Left hindlimb (tissue), 1 donor: Measurements from ENCODE around the gene PCDHA1.

Experiments used
- DNase-seq: peaks from one replicate; pipeline ENCODE4 v3.0.0-alpha.2; 2018

Gene PCDHA1

DNA sequence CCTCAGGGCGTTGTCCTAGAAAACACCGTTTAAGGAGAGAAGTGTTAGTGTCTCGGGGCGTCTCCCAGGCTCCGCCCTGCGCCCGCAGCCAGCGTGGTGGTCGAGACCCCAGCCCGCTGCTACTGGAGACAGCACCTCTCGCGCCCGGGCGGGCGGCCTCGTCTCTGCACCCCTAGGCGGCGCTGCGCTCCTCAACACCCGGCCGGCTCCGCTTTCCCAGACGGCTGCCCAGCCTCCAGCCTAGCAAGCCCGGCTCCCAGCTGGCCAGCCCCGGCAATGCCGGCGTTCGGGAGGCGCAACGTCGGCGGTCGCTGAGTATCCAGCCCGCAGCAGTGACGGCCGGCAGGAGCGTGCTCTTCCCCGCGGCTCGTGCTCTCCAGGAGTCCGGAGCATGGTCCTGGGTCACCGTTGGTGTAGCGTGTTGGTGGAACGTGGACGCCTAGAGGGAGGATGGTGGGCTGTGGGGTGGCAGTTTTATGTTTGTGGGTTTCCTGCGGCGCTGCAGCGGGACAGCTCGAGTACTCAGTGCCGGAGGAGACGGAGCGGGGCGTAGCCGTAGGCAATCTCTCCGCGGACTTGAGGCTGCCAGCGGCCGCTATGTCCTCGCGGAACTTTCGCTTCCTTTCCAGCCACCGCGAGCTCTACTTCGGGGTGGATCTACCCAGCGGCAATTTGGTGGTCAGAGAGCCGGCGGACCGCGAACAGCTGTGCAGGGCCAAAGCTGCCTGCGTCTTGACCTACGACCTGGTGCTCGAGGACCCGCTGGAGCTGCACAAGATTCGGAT, 140.7 kb downstream of the PCDHA1 start:
- peak; percentile 72 for DNase-seq

DNA sequence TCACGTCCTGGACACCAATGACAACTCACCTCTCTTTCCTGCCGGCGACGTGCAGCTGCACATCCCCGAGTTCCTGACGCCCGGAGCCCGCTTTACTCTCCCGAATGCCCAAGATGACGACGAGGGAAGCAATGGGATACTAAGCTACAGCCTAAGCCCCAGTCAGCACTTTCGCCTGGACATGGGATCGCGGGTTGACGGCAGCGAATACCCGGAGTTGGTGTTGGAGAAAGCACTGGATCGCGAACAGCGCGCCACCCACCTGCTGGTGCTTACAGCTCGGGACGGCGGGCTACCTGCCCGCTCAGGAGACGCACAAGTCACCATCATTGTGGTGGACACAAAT, 141.3 kb downstream of the PCDHA1 start:
- DNase-seq: no peak

DNA sequence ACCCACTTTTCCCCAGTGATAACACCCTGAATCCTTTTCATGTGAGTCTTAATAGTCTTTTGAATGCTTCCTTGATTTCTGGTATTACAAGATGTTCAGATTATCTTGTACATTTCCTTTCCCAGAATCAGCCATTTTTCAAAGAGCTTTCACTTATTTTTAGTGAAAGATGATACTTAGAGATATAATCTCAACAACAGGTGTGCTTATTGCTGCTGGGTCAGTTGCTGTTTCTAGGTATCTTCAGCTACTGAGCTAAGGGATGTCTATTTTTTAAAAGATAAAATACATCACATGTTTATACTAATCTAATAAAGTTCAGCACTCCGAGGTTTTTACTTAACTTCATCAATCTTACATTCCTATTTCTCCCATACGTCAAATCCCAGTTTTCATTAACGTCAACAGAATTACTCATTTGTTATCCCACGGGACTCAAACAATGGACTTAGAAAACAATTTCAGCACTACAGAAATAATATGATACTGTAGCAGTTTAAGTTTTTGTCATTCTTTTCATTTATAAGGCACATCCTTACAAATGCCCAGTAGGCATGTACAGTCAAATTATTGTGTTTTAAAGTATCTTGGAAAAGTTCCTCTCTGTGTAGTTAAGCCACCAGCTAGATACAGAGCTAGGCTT, 149.1 kb downstream of the PCDHA1 start:
- DNase-seq: no peak

DNA sequence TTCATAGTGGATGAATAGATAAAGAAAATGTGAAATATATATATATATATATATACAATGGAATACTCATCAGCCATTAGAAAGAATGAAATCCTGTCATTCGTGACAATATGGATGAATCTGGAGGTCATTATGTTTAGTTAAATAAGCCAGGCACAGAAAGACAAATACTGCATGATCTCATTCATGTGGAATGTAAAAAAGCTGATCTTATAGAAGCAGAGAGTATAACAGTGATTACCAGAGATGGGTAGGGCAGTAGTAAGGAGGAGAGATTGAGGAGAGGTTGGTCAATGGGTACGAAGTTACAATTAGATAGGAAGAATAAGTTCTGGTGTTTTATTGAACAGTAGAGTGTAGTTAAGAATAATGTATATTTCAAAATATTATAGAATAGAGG, 160.6 kb downstream of the PCDHA1 start:
- no peak for DNase-seq

DNA sequence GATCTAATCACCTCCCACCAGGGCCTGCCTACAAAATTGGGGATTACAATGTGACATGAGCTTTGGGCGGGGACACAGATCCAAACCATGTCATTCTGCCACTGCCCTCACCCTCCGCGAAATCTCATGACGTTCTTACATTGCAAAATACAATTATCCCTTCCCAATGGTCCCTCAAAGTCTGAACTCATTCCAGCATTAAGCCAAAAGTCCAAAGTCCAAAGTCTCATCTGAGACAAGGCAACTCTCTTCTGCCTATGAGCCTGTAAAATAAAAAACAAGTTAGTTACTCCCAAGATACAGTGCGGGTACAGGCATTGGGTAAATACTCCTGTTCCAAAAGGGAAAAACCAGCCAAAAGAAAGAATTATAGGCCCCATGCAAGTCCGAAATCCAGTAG, 165.7 kb downstream of the PCDHA1 start:
- DNase-seq: no peak

DNA sequence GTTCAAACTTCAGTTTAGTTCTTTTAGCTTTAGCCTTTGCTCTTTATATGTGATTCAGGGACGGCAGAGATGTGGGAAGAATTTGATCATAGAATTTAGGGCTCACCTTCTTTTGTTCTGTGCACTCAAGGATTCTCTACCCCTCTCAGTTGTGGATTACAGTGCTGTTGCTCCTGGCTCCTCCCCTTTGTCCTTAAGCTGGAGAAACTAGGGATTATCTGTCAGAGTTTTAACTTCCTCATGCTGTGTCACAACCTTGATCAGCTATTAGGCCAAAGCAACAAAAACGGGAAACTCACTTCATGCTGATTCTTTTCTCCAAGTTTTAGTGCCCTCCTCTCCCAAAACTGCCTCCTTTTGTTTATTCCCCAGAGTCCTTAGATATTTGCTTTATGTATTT, 167.3 kb downstream of the PCDHA1 start:
- DNase-seq: no peak

DNA sequence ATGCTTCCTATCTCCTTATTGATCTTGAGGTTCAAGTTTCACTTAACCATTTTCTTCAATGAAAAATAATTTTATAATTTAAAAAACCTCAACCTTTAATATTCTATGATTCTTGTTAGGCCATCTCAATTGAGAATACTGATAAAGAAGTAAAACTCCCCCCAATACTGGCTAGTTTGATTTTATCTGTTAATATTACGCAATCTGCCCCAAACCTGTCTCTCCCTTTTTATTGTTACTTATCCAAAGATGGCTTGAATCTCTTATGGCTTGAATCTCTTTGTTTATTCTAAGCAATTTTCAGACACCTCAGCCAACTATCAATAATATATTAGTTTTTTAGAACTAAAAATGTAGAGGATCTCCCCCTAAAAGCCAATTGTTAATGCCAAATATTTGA, 176.2 kb downstream of the PCDHA1 start:
- DNase-seq: no peak

DNA sequence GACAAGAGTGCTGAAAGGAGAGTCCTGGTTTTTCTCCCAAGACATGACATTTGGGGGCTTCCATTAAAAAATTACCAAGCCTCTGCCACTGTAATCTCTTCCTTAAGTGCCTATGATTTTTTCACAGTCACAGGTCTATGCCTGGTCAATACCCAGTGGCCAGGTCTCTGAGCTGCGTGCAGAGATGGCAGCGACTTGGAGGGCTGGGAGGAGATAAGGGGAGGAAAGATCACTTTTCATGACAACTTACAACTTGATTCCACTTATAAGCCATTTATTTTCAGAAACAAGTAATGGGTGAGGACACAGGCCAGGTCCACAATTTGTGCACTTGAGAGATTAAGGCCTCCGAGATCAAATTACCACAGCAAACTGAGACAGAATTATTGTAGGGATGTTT, 178.4 kb downstream of the PCDHA1 start:
- no peak for DNase-seq

DNA sequence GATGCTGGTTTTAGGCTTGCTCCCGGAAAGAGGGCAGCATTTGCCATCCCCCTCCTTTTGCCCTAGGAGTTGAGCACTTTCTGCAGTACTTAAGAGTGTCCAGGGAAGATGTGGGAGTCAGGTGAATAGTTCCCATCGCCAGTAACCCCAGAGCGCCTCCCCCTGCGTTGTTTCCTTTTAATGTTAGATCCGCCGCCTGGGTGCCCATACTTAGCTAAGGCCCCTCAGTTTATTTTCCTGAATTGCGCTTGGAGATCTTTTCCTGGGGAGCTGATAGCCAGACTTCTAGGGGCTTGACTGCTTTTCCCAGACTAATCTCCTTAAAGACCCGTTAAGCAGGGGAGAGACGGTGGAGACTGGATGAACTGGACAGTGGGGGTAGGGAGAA, 180.0 kb downstream of the PCDHA1 start:
- no peak for DNase-seq

DNA sequence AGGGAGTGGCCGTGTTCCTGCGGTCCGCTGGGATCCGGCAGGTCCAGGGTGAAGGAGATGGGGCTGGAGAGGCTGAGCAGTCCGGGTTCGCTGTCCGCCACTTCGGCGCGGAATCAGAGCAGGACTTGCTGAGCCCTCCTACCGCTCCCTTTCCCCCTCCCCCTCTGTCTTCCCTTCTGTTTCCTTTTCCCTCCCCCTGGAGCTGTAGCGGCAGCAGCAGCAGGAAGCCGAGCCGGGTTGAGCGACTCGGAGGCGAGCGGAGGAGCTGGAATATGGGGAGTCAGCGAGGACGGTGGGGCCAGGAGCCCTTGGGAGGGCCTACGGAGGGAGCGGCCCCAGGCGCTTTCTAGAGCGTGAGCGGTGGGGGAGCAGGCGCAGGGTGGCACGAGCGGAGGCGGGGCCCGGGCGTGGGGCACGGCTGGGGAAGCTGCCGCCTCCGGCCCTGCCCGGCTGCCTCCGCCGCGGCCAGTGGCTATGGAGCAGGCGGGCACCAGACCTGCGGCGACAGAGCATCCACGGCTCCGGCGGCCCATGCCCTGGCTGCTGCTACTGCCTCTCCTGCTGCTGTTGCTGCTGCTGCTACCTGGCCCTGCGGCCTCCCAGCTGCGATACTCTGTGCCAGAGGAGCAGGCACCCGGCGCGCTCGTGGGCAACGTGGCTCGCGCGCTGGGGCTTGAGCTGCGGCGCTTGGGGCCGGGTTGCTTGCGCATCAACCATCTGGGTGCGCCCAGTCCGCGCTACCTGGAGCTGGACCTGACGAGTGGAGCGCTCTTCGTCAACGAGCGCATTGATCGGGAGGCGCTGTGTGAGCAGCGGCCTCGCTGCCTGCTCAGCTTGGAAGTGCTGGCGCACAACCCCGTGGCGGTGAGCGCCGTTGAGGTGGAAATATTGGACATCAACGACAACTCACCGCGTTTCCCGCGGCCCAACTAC, 180.6 kb downstream of the PCDHA1 start, which contains the start of gene PCDHAC2:
TSS of gene PCDHAC2 (plus strand) at position 184 of the 933 bp plus-strand sequence. CDS start at position 475, 291 bp downstream.
- DNase-seq: peak; percentile 74

DNA sequence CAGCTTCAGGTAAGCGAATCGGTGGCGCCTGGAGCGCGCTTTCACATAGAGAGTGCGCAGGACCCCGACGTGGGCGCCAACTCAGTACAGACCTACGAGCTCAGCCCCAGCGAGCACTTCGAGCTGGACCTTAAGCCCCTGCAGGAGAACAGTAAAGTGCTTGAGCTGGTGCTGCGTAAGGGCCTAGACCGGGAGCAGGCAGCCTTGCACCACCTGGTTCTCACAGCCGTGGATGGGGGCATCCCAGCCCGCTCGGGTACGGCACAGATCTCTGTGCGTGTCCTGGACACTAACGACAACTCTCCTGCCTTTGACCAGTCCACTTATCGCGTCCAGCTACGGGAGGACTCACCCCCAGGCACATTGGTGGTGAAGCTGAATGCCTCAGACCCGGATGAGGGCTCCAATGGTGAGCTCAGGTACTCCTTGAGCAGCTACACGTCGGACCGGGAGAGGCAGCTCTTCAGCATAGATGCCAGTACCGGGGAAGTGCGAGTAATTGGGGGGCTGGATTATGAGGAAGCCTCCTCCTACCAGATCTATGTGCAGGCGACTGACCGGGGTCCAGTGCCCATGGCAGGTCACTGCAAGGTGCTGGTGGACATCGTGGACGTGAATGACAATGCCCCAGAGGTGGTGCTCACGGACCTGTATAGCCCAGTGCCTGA, 181.4 kb downstream of the PCDHA1 start:
- DNase-seq: no peak

DNA sequence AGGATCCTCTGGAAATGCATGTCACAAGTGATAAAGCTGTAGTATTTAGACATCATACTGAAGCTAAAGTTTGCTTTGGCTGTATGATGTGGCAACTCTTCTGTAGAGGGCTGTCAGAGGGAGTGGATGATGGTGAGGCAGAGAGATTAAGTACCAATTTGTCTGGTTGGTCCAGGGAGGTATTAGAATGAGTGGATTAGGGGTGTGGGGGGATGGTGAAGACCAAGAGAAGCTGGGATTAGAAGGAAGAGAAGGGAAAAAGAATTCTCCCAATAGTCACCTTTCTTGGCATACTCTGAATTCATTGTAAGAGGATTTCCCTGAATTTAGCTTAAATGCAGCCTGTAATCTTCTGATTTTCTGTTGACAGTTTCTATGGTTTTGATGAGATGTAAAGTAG, 183.9 kb downstream of the PCDHA1 start:
- no peak for DNase-seq

DNA sequence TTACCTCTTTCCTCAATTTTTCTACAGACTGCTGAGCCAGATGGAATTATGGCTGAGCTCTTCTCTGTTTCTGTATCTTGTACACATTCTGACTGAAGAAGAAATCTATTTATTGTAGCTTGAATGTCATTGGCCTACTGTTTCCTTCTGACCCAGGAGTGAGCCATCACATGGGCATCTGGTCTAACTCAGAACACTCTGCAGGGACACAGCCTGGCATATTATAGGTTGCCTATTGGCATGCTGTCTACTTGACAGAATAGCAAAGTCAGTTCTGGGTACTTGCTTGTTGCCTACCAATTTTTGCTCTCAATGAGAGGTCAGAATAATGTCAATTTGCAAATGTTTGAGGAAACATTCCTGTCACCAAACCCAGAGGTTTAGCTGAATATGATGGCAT, 187.6 kb downstream of the PCDHA1 start:
- no peak for DNase-seq

DNA sequence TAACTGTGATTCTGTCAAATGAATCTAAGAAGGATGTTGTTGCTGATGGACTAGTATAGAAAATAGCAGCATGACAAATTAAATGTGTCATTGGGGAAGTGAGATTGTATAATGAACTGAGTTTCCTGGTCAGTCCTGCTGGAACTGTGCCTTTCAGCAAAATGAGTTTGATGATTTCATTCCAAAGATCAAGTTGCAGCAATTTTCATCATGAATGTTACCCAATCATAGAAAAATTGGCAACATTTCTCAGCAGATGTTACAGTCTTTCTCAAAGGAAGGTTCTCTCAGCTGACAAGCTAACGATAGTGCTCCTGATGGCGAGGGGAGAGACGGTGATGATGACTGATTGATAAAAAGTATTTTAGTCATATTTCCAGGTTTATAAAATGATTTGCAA, 191.1 kb downstream of the PCDHA1 start:
- DNase-seq: no peak

DNA sequence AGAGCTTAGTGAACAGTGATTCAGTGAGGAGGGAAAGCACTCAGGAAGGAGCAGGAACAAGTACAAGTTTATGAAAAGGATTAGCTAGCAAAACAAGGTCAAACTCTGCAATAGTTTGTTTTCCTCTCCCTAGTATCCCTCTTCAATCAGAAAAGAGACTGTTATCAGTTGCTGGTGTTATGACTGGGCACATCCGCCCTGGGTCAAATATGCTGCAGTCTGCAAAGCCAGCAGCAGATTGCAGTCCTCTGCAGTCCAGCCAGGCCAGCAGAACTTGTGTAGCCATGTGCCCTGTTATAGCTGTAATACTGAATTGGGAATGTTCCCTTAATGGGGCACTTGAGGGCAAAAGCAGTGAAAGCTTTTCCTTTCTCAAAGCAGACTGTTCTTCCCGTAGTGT, 192.3 kb downstream of the PCDHA1 start:
- DNase-seq: no peak

DNA sequence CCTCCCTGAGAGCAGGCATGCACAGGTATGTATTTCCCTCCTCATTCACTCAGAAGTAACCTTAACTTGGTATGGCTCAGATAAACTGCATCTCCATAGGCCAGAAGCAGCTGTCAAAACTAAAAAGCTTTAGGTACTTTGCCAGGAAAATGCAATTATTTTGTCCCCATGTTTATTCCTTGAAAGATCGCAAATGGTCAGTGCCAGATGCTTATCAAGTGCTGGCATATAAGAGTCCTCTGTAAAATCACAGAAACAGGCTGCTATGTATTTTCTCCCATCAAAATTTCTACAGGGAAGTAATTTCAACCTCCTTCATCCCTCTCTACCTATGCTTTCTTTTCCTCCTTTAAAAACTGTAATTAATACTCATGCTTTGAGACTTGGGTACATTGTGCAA, 193.0 kb downstream of the PCDHA1 start:
- no peak for DNase-seq

DNA sequence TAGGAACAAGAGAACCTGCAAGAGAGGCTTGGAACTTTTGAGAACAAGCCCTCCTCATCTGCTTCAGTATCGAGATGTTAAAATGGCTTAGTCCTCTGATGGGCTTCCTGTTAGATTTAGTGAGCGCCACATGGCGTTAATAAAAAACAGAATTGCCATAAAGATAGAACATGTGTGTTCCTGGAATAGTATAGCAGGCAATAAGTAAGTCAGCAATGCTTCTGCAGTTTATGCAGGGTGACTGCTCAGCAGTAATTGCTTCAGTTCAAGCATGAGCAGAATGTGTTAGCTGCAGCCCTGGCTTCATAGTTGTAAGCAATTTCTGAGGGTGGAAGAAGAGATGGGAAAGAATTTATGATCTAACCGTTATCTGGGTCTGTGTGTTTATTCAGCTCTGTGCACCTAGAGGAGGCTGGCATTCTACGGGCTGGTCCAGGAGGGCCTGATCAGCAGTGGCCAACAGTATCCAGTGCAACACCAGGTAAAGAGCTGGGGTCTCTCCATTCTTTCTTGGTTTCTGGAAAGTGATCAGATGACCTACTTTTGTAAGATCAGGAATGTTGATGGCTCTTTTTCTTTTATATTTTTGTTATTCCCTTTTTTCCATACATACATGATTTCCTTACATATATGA, 196.3 kb downstream of the PCDHA1 start:
- no peak for DNase-seq

DNA sequence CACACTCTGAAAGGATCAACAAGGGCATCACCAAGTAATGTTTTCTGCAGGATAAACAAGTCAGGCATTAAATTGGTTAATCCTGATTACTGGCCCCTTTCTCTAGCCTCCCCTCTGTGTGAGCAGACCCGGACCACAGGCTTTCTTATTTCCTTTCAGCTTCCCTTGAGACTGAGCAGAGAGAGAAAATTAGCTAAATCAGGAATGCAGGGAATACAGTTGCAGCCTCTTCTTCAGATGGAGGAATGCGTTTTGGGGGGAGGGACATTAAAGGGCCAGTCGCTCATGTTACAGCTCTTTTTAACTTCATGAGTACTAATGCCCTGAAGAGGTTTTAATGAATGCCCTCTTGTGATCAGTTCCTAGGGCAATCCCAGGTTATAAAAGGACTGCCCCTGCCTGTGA, 200.2 kb downstream of the PCDHA1 start:
- DNase-seq: no peak

DNA sequence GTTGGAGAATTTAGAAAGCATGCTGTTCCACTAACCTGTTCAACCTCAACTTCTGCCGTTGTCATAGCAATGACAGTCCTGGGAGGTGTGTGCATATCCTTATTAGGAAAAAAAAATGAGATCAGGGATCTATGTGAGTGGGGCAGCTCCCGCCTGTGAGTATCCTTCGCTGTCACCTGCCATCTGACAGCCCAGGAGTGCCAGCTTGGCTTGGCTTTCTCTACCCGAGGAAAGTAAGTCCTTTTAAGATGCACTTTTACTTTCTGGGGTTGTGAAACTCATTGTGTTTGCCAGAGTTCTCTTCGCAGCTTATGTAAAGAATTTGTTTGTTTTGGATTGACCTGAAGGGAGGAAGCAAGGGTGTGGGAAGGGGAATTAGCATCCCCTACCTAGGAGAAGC, 202.2 kb downstream of the PCDHA1 start:
- no peak for DNase-seq

DNA sequence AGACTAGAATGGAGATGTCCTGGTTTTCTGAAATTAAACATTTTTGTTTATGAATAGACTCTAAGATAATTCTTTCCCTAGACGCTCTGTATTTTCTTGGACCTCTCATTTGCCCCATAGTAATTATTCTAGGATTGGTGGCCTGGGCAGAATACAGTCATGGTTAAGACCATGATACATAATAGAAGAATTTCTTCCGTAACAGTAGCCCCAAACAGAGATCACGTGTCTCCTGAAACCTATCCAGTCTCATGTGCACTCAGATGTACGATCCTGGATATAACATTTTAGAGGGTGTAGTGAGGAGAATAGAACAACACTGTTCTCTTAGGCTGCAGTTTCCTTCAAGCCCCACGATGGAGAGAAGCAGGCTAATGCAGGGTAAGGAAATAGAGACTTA, 202.7 kb downstream of the PCDHA1 start:
- DNase-seq: no peak

DNA sequence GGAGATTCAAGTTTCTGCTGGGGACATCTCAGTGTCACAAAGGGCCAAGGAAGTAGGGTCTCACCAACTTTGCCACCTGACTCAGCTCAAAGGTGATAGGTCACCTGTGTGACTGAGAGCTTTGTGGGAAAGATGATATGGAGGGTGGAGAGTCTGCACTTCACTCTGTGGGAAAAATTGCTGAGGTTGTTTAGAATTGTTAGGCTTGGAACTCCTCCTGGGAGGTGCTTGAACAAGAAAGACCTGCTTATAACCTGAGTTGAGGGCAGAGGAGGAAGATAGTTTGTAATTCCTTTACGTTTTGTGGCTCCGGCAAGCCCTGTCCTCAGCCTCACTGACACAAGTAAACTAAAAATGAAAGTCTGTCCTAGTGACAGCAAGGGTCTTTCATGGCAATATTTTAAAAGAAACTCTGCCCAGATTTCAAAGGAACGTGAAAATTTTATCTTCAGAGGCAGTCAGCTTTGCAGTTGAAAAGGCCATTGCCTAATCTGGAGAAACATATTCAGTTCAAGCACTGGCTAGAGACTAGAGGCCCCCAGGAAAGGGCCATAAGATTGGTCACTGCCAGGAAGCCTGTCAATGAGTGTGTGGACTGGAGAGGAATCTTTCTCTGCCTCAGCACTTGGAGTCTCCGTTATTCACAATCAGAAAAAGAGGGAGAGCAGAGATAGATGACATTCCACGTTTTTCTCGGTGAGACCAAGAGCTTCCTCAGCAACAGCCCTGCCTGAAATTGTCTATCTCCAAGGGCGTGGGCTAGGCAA, 203.5 kb downstream of the PCDHA1 start:
- no peak for DNase-seq

DNA sequence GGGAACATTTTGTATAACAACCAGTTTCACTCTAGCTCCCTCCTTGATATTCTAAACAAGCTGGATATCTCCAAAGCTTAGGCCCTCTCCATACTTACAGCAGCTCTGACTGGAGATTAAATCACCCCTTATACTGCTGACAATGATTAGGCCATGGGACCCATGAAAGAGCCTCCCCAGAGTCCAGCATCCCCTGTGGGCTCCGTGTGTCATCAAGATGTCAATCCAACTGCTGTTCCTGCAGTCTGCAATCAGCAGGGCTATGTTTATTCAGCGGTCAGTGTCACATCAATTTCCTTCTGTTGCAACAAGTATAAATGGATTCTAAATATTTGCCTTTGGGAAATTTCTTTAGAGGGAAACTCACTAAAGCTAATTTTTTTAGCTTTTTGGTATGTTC, 206.9 kb downstream of the PCDHA1 start:
- no peak for DNase-seq
